HFFc6 (cell line): ENCODE measurements around the gene HEBP2. TPM values are rescaled to one million over a fixed set of nuclear protein-coding genes. Genes with fewer than 3 reads are reported as not detected.

Source experiments
- DNase-seq: peaks from one replicate; pipeline ENCODE4 v3.0.0-alpha.2; 2018
- H3K27ac Mint-ChIP-seq: 2 replicates; pipeline ENCODE4 v1.8.0; 2020; ENCODE audit warnings: mild to moderate bottlenecking, mixed read lengths
- H3K27me3 Mint-ChIP-seq: 2 replicates; pipeline ENCODE4 v1.8.0; 2021; ENCODE audit warnings: mild to moderate bottlenecking, moderate library complexity, mixed read lengths; ENCODE audit not compliant: insufficient read depth
- H3K36me3 Mint-ChIP-seq: 2 replicates; pipeline ENCODE4 v1.8.0; 2021; ENCODE audit warnings: low read depth, mixed read lengths
- H3K4me1 Mint-ChIP-seq: 2 replicates; pipeline ENCODE4 v1.8.0; 2020; ENCODE audit warnings: low read depth, mixed read lengths
- H3K4me3 Mint-ChIP-seq: 2 replicates; pipeline ENCODE4 v1.8.0; 2020; ENCODE audit warnings: mild to moderate bottlenecking, moderate library complexity, mixed read lengths
- H3K9me3 Mint-ChIP-seq: 2 replicates; pipeline ENCODE4 v1.8.0; 2020; ENCODE audit warnings: mild to moderate bottlenecking, mixed read lengths
- CTCF ChIP-seq: fragments of 200-600 bp; sonication (generic); IDR thresholded peaks from 2 replicates; pipeline ENCODE4 v1.5.0; 2021; ENCODE audit warnings: antibody characterized with exemption, mild to moderate bottlenecking
- total RNA-seq, 6 experiments: library from RNA; stranded (reverse); fragmentation: NEBNext Ultra II Directional; extraction: Animal tissue kit (Norgen Biotek cat#: 25700); gene quantifications; 2 replicates in 1 of 6; 3 replicates in 5 of 6; pipeline ENCODE4 v1.2.3, GENCODE V29; 2021

Gene HEBP2
- total RNA-seq, 6 experiments from 2014 or later, result 39.7 to 48.4 (median 44.9) TPM

GRCh38 chr6:138405816-138406413 lies 1.9 kb downstream of the HEBP2 start:
- peaks cover 28% of the 10 kb centered on the region for H3K36me3 Mint-ChIP-seq
- TF ChIP-seq CTCF, result no peak
- no peak overlapping the region for H3K27ac Mint-ChIP-seq

GRCh38 chr6:138406443-138406842 lies 2.4 kb downstream of the HEBP2 start:
- H3K4me1 Mint-ChIP-seq, result peaks cover 42% of the 10 kb centered on the region
- no peaks in the 10 kb centered on the region; the same call in 1 of the 2 replicates for H3K27me3 Mint-ChIP-seq
- peaks cover 28% of the 10 kb centered on the region for H3K36me3 Mint-ChIP-seq
- DNase-seq, result no peak
- H3K27ac Mint-ChIP-seq, result no peak overlapping the region
- peak; percentile 17; the same call in 1 of the 2 replicates for TF ChIP-seq CTCF
- no peak overlapping the region for H3K4me3 Mint-ChIP-seq
- no peaks in the 10 kb centered on the region for H3K9me3 Mint-ChIP-seq

More at GRCh38 chr6:138405816-138406413, 1.9 kb downstream of the HEBP2 start:
- H3K4me1 Mint-ChIP-seq, result peaks cover 37% of the 10 kb centered on the region
- DNase-seq, result no peak
- no peaks in the 10 kb centered on the region for H3K9me3 Mint-ChIP-seq
- H3K4me3 Mint-ChIP-seq, result no peak overlapping the region; the same call in 1 of the 2 replicates
- H3K27me3 Mint-ChIP-seq, result no peaks in the 10 kb centered on the region; the same call in 1 of the 2 replicates

GRCh38 chr6:138410048-138410735 lies 6.2 kb downstream of the HEBP2 start:
- Mint-ChIP-seq H3K9me3 (no peaks in the 10 kb centered on the region), H3K36me3 (peaks cover 43% of the 10 kb centered on the region), H3K4me1 (peaks cover 40% of the 10 kb centered on the region), H3K27me3 (no peaks in the 10 kb centered on the region), H3K27ac (peak overlapping the region; percentile 83), H3K4me3 (peak overlapping the region; percentile 66)
- TF ChIP-seq CTCF, result no peak
- peak; percentile 39 for DNase-seq

- Mint-ChIP-seq H3K36me3 (peaks cover 43% of the 10 kb centered on the region), H3K27ac (peak overlapping the region; percentile 83), H3K9me3 (no peaks in the 10 kb centered on the region), H3K27me3 (no peaks in the 10 kb centered on the region), H3K4me3 (peak overlapping the region; percentile 66), H3K4me1 (peaks cover 29% of the 10 kb centered on the region)
- peak; percentile 87 for DNase-seq
- TF ChIP-seq CTCF, result no peak
These were observed 7.2 kb downstream of the HEBP2 start for GRCh38 chr6:138410972-138411880.

DNA sequence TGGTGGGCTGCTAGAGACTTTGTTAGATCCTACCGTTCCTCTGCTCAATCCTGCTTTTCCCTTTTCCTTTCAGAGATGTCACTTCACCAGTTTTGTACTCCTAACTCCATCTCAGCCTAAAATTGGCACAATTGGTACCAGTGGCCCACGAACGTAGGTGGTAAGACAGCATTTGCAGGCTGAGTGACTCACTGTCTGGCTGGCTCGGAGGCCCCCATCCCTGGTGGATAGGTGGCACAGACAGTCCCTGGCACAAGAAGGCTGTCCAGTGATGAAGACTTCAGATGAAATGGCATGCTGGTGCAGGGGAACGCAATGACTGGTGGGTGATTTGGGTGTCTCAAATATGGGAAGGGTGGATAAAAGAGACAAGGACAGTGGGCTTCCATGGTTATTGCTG lies 11.1 kb downstream of the HEBP2 start:
- Mint-ChIP-seq H3K4me3 (no peak overlapping the region), H3K9me3 (no peaks in the 10 kb centered on the region), H3K4me1 (peaks cover 20% of the 10 kb centered on the region), H3K27ac (no peak overlapping the region), H3K27me3 (no peaks in the 10 kb centered on the region; the same call in 1 of the 2 replicates), H3K36me3 (peaks cover 16% of the 10 kb centered on the region)
- DNase-seq, result no peak
- TF ChIP-seq CTCF, result no peak
